Measurements from ENCODE around the gene TIMMDC1. TPM values are rescaled to one million over a fixed set of nuclear protein-coding genes. Genes with fewer than 3 reads are reported as not detected.

The TIMMDC1 gene, protein sequence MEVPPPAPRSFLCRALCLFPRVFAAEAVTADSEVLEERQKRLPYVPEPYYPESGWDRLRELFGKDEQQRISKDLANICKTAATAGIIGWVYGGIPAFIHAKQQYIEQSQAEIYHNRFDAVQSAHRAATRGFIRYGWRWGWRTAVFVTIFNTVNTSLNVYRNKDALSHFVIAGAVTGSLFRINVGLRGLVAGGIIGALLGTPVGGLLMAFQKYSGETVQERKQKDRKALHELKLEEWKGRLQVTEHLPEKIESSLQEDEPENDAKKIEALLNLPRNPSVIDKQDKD
- 54.0 and 57.1 TPM in 2 replicates for total RNA-seq

DNA sequence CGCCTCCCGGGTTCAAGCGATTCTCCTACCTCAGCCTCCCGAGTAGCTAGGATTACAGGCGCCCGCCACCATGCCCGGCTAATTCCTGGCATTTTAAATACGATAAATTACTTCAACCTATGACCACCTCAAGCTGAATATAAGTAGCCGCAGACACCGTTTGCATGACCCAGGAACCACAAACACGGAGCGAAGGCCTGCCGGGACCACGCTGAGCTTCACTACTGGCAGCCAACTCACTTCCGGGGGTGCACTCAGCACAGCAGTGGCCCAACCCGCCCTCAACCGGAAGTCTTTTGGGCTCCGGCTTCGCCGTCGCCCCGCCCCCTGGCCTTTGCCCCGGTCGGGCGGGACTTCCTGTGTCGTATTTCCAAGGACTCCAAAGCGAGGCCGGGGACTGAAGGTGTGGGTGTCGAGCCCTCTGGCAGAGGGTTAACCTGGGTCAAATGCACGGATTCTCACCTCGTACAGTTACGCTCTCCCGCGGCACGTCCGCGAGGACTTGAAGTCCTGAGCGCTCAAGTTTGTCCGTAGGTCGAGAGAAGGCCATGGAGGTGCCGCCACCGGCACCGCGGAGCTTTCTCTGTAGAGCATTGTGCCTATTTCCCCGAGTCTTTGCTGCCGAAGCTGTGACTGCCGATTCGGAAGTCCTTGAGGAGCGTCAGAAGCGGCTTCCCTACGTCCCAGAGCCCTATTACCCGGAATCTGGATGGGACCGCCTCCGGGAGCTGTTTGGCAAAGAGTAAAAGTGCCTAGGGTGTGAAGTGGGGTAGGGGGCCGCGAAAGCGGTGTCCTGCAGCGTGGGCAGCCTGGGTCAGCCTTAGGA lies at the start of gene TIMMDC1:
Gene TIMMDC1 (plus strand): TSS at position 362 of the 826 bp plus-strand sequence. CDS start 187 bp downstream, at position 549.

DNA sequence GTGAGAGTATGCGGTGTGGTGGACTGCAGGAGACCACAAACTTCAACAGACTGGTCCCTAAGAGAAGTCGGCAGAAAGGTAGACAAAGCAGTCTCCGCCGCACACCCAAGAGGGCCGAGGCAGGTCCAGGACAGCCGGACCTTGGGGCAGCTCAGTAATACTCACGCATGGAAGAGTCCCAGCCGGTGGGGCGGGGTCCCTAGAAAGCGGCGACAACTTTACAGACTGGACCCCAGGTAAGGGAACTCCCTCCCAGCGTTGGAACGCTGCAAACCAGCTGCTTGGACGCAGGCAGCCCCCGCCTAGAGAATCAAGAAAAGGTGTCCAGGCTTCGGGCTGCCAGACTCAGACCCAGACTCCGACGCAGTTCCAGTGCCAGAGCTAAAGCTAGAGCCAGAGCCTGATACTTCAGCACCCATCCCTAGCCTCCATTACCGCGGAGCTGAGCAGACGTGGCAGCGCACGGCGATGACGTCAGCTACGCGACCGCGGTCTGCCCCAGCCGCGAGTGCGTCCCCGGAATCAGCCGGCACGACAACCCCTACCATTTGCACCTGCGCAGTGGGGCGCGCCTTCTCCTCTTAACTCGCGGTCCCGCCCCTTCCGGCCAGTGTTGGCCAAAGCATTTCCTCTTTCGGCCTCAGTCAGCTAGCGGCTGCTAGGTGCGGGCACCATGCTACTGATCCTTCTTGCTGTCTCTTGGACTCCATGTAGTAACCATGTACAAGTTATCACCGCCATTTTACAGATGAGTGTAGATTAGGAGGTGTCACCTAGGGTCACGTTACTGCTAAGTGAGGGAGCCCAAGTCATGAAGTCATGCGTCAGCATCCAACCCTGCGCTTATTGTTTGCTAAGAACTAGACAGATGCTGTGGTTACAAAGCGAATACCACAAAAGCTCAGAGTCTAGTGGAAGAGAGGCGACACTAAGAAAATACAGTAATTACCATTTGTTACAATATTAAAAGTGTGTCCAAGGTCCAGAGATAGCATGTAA lies 34.9 kb upstream of the TIMMDC1 start, which contains the start of gene TMEM39A:
Gene TMEM39A (minus strand): TSS at position 445 of the 999 bp plus-strand sequence. CDS start 1,541 bp downstream, outside the sequence.

DNA sequence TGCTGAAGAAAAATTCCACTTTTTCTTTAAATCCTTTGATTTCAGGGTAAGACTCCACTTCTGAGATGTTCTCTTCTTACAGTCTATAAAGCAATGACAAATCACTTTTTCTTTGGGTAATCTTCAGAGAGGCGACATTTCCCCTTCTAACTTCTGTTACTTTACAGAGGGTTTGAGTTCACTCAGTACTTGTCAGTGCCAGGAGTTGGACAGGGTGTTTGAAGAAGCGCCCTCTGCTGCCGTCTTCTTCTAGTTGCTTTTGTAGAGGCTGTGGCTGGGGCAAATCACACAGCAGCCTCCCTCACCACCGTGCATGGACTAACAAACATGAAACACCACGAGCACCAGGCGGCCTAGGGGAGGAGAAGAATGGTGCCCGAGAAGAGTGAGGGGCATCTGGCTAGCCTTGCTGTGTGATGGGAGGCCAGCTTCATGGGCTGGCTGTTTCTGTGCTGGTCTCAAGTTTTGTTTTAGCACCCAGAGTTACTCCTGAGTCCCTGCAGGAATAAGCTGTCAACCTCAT lies 61.2 kb downstream of the TIMMDC1 start, which contains the start of gene CD80:
Gene CD80 (minus strand): TSS at position 174 of the 523 bp plus-strand sequence. CDS start 1,886 bp downstream, outside the sequence.

Other genes starting within 250 kb of the TIMMDC1 start
- gene ARHGAP31, start 204.2 kb upstream of the TIMMDC1 start, total RNA-seq = 1.8 and 6.5 TPM in 2 replicates
- 30.5 and 66.7 TPM in 2 replicates for gene TMEM39A, start 34.9 kb upstream of the TIMMDC1 start, total RNA-seq
- gene POGLUT1, start 29.6 kb upstream of the TIMMDC1 start, total RNA-seq = 15.1 and 16.9 TPM in 2 replicates
- not detected in 2 replicates for gene CD80, start 61.1 kb downstream of the TIMMDC1 start, total RNA-seq
- gene ADPRH, start 80.9 kb downstream of the TIMMDC1 start, total RNA-seq = 2.7 and 5.9 TPM in 2 replicates
- gene PLA1A, start 99.3 kb downstream of the TIMMDC1 start, total RNA-seq = not detected in 2 replicates
- under 0.01 TPM in 2 replicates for gene POPDC2, start 162.0 kb downstream of the TIMMDC1 start, total RNA-seq
- 11.8 and 12.7 TPM in 2 replicates for gene COX17, start 178.9 kb downstream of the TIMMDC1 start, total RNA-seq
- under 0.01 and 0.73 TPM in 2 replicates for gene CFAP91, start 204.5 kb downstream of the TIMMDC1 start, total RNA-seq